Stimulated activated CD4-positive, alpha-beta T cell treated with anti-CD3 and anti-CD28 coated beads, Interleukin-4, amount 100 ng/mL, for 24 hours (primary cell): ENCODE results near the gene PERM1.
"Not testable (repeated sequence)": the region's sequence is repeated elsewhere in the genome, so short reads cannot be mapped to it uniquely, and the experiment has no call there.

Source experiments
- DNase-seq: peaks from one replicate; pipeline ENCODE4 v3.0.0-alpha.2; 2020

Gene PERM1

DNA sequence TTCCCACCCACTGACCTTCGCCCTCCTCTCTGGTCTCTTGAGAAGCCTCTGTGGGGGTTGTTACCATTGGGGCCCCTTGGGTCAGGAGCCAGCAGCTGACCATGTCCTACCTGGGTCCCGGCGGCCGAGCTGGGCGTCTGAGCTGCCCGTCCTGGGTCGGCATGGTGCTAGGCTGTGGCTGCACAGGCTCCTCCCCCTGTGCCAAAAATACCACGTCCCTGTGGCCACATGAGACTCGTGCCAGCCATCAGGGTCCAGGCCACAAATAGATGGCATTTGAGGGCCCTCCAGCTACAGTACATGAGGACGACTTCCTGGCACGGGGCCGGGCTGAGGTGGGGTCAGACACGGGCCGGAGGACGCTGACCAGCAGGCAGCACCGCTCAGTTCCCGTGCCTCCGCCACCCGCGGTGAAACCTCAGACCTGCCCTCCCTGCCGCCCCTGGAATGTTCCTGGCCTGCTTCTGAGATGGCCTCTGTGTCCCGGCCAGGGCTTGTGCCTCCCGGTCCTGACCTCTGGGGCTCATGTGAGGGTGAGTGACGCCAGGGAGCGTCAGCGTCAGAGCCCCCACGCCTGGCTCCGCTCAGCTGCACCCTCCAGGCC is at the start of gene PERM1:
Gene PERM1 (minus strand): TSS at position 139 of the 604 bp plus-strand sequence. CDS start 1,064 bp downstream, outside the sequence.
- no peak for DNase-seq

- not testable (repeated sequence) for DNase-seq
These were observed 49.2 kb upstream of the PERM1 start for GRCh38 chr1:1030867-1031658.

- DNase-seq = no peak
These were observed 45.9 kb upstream of the PERM1 start for GRCh38 chr1:1027791-1028190.

DNA sequence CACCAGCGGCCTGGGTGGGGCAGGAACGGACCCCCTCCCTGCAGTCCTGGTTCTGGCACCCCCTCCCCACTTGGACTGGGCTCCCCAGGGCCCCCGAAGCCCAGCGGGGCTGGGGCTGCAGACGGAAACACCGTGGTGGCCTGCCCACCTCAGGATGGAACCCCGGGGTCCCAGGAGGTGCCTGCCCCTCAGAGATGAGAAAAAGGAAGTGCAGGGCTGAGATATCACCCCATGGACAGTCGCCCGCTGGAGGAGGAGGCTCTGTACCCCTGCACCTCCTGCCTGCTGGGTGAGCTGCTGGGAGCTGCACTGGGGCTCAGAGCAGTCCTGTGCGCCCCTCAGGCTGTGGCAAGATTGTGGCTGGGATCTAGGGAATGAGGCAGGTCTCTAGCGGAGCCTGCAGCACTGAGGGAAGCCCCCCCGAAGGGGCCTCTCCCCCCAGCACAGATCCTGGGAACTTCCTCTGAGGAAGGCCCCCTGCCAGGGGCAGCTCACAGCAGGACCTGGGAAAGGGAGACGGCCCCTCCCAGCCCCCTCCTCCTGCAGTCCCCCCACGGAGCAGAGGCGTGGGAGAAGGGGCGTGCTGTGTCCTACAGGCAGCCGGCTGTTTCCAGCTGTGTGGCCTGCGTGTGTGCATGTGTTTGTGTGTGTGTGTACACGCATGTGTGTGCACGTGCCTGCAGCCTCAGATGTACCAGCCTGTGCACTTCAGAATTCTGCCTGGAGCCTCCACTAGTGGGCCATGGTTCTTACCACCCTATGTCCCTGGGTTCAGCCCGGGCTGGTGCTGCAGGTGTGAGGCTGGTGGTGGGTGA is 44.9 kb upstream of the PERM1 start:
- no peak for DNase-seq

- DNase-seq = no peak
These were observed 43.8 kb upstream of the PERM1 start for GRCh38 chr1:1025730-1026129.

GRCh38 chr1:1024771-1025699 is 43.1 kb upstream of the PERM1 start:
- DNase-seq = no peak

GRCh38 chr1:1024149-1024770 is 42.4 kb upstream of the PERM1 start:
- DNase-seq = no peak

DNA sequence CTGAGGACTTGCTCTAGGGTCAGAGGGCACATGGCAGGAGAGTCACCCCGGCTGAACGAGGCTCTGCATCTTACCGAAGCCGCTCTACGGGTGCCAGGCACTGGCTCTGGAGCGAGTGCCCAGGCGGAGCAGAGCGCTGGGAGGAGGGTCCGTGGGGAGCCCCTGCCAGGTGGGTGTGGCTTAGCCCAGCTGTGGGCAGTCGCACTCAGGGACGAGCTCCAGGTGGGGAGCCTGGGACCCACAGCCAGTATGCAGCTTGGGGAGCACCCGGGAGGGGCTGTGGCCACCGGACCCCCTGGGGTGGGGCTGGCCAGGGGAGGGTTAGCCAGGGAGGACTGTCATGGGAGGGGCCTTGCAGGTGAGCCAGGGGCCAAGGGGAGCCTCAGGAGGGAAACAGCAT is 41.8 kb upstream of the PERM1 start:
- DNase-seq = no peak

- no peak for DNase-seq
These were observed 40.6 kb upstream of the PERM1 start for GRCh38 chr1:1022302-1023009.

- DNase-seq = no peak
These were observed 40.0 kb upstream of the PERM1 start for GRCh38 chr1:1021920-1022259.

GRCh38 chr1:1021010-1021919 is 39.4 kb upstream of the PERM1 start:
- DNase-seq = no peak

- no peak for DNase-seq
These were observed 38.6 kb upstream of the PERM1 start for GRCh38 chr1:1020415-1021009.

GRCh38 chr1:1020000-1020404 is 38.1 kb upstream of the PERM1 start, which contains the start of gene AGRN:
AGRN (plus strand) TSS chr1:1020120; CDS start chr1:1020173, 53 bp downstream.
- no peak for DNase-seq

GRCh38 chr1:1019122-1019999 is 37.5 kb upstream of the PERM1 start:
- DNase-seq = peak; percentile 79

DNA sequence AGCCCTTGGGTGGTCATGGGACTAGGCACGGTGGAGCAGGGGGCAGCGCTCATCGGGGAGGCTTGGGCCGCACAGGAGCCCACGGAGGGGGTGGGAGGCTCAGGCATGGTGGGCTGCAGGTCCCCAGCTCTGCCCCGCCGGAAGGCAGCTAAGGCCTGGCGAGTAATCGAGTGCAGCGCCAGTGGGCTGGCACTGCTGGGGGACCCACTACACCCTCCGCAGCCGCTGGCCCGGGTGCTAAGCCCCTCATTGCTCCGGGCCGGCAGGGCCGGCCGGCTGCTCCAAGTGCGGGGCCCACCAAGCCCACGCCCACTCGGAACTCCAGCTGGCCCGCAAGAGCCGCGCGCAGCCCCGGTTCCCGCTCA is 36.4 kb upstream of the PERM1 start:
- DNase-seq = not testable (repeated sequence)

GRCh38 chr1:1017397-1018320 is 35.8 kb upstream of the PERM1 start:
- DNase-seq = not testable (repeated sequence)

DNA sequence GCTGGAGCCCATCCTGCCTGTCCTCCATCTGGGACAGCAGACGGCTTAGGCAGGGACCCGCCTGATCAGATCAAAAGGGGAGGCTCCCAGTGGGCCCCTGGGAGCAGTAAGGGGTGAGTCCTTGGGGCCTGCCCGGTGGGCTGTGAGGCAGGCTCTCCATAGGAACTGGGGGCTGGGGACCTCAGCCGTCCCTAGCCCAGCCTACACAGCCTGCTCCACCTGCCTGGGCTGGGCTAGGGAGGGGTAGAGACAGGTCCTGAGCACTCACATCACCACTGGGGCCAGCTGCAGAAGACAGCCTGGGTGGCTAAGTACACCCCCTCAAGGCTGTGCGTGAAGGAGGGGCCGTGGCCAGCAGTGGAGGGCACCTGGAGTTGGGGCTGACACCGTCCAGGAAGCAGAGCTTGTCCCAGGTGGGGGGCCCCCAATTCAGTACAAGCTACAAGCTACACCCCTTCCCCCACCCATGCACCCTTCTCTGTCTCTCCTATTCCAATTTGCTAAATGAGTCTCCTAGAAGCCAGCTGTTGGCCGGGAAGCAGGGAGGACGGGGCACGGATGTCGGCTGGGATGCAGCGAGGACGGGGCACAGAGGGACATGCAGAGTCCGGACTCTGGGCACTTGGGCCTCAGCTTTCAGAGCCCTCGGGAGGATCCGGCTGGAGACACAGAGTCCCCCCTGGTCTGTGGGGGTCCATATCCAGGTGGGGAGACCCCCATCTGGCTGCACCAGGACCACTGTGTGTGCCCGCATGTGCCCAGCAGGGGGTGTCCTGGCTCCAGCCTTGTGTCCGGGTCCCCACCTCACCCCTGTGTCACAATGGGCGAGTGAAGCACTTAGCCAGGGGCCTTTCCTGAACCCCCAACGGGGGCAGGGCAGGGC is 33.1 kb upstream of the PERM1 start:
- DNase-seq = no peak
